ENCODE results near the gene DARS2. TPM values are rescaled to one million over a fixed set of nuclear protein-coding genes. Genes with fewer than 3 reads are reported as not detected.

The DARS2 gene
- polyA plus RNA-seq, 1 donor from 2014 or later: 4.5 TPM

DNA sequence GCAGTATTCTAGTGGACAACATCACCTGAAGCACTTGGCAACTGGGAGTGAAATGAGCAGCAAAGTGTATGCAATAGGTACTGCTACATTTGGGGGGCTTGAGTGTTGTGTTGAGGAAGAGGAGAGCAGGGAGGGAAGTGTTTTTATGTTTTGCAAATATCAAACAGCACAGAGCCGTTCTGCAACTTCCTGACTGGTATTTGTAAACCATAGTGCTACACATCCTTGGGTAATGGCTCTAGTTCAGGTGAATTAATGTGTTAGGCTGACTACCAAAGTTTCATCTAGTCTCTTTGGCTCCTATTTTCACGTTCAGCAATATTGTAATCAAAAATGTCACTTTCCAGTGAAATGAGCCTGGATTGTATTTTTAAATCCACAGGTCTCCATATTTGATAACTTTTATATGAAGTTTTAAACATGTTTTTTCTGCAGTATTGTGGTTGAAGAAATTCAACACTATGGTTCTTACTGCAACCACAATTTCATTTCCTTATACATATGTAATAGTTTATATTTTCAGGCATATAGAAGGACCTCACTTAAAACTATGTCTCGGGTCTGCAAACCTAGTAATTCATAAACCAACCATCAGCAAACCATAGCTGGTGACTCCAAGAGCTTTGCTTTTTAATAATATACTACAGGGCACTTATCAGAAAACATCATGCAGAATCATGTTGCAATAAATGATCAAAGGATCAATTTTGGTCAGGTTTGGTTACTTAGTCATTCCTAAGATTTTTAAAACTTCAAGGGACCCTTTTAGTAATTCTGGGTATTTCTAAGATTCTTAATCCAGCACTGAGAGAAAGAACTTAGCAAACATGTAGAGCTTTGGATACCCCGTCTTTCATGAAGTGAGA, 62.5 kb downstream of the DARS2 start:
- Histone ChIP-seq H3K79me2 (replicated peaks; ENCODE audit: insufficient read depth, low read length) (no peaks in the 10 kb centered on the region), H3K27me3 (ENCODE audit: insufficient read depth, low read depth, low read length) (no peaks in the 10 kb centered on the region), H3K27ac (ENCODE audit: low read length) (no peak overlapping the region), H3K9me2 (ENCODE audit: insufficient read depth, low read length) (no peaks in the 10 kb centered on the region), H4K20me1 (ENCODE audit: insufficient read depth) (no peaks in the 10 kb centered on the region), H3K36me3 (ENCODE audit: insufficient read depth, low read length) (peaks cover 12% of the 10 kb centered on the region), H2AFZ (ENCODE audit: low read depth, low read length) (no peak overlapping the region), H3K4me3 (ENCODE audit: low read length) (no peak overlapping the region), H3K4me2 (ENCODE audit: low read length) (no peak overlapping the region), H3K9me3 (ENCODE audit: low read length) (no peaks in the 10 kb centered on the region), H3F3A (ENCODE audit: insufficient read depth, low read length, poor library complexity, severe bottlenecking) (no peaks in the 10 kb centered on the region), H3K9ac (ENCODE audit: low read length) (no peak overlapping the region)
- TF ChIP-seq SMC3 (conservative IDR thresholded peaks at IDR 0.05; ENCODE audit: poor library complexity): no peak
- no peak for TF ChIP-seq TAF1 (IDR thresholded peaks at IDR 0.05; ENCODE audit: low read depth)
- no peak for TF ChIP-seq POLR2AphosphoS5 (IDR thresholded peaks at IDR 0.05)
- no peak for TF ChIP-seq EZH2 (IDR thresholded peaks at IDR 0.05; ENCODE audit: borderline replicate concordance, insufficient read depth, low read length, poor library complexity, severe bottlenecking)
- no peak for TF ChIP-seq MXI1 (conservative IDR thresholded peaks at IDR 0.05; ENCODE audit: poor library complexity, severe bottlenecking)
- TF ChIP-seq RAD21 (conservative IDR thresholded peaks at IDR 0.05): no peak
- no peak for TF ChIP-seq EP300 (conservative IDR thresholded peaks at IDR 0.05; ENCODE audit: poor library complexity, severe bottlenecking)
- TF ChIP-seq, protein P1, sequence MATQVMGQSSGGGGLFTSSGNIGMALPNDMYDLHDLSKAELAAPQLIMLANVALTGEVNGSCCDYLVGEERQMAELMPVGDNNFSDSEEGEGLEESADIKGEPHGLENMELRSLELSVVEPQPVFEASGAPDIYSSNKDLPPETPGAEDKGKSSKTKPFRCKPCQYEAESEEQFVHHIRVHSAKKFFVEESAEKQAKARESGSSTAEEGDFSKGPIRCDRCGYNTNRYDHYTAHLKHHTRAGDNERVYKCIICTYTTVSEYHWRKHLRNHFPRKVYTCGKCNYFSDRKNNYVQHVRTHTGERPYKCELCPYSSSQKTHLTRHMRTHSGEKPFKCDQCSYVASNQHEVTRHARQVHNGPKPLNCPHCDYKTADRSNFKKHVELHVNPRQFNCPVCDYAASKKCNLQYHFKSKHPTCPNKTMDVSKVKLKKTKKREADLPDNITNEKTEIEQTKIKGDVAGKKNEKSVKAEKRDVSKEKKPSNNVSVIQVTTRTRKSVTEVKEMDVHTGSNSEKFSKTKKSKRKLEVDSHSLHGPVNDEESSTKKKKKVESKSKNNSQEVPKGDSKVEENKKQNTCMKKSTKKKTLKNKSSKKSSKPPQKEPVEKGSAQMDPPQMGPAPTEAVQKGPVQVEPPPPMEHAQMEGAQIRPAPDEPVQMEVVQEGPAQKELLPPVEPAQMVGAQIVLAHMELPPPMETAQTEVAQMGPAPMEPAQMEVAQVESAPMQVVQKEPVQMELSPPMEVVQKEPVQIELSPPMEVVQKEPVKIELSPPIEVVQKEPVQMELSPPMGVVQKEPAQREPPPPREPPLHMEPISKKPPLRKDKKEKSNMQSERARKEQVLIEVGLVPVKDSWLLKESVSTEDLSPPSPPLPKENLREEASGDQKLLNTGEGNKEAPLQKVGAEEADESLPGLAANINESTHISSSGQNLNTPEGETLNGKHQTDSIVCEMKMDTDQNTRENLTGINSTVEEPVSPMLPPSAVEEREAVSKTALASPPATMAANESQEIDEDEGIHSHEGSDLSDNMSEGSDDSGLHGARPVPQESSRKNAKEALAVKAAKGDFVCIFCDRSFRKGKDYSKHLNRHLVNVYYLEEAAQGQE (IDR thresholded peaks at IDR 0.05; ENCODE audit: borderline replicate concordance): no peak
- TF ChIP-seq, protein P2, sequence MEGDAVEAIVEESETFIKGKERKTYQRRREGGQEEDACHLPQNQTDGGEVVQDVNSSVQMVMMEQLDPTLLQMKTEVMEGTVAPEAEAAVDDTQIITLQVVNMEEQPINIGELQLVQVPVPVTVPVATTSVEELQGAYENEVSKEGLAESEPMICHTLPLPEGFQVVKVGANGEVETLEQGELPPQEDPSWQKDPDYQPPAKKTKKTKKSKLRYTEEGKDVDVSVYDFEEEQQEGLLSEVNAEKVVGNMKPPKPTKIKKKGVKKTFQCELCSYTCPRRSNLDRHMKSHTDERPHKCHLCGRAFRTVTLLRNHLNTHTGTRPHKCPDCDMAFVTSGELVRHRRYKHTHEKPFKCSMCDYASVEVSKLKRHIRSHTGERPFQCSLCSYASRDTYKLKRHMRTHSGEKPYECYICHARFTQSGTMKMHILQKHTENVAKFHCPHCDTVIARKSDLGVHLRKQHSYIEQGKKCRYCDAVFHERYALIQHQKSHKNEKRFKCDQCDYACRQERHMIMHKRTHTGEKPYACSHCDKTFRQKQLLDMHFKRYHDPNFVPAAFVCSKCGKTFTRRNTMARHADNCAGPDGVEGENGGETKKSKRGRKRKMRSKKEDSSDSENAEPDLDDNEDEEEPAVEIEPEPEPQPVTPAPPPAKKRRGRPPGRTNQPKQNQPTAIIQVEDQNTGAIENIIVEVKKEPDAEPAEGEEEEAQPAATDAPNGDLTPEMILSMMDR (IDR thresholded peaks at IDR 0.05; ENCODE audit: poor library complexity, severe bottlenecking): no peak

GRCh38 chr1:173887627-173888026, 63.2 kb downstream of the DARS2 start:
- Histone ChIP-seq H4K20me1 (ENCODE audit: insufficient read depth) (no peaks in the 10 kb centered on the region), H3K4me3 (ENCODE audit: low read length) (no peak overlapping the region), H3F3A (ENCODE audit: insufficient read depth, low read length, poor library complexity, severe bottlenecking) (no peaks in the 10 kb centered on the region), H3K9me2 (ENCODE audit: insufficient read depth, low read length) (no peaks in the 10 kb centered on the region), H3K4me2 (ENCODE audit: low read length) (no peak overlapping the region), H3K27ac (ENCODE audit: low read length) (no peak overlapping the region), H3K9me3 (ENCODE audit: low read length) (no peaks in the 10 kb centered on the region), H2AFZ (ENCODE audit: low read depth, low read length) (no peak overlapping the region), H3K27me3 (ENCODE audit: insufficient read depth, low read depth, low read length) (no peaks in the 10 kb centered on the region), H3K79me2 (replicated peaks; ENCODE audit: insufficient read depth, low read length) (no peaks in the 10 kb centered on the region), H3K9ac (ENCODE audit: low read length) (no peak overlapping the region), H3K36me3 (ENCODE audit: insufficient read depth, low read length) (peaks cover 12% of the 10 kb centered on the region)
- TF ChIP-seq EP300 (conservative IDR thresholded peaks at IDR 0.05; ENCODE audit: poor library complexity, severe bottlenecking) (no peak), TAF1 (IDR thresholded peaks at IDR 0.05; ENCODE audit: low read depth) (no peak)
- TF ChIP-seq, protein P1 (IDR thresholded peaks at IDR 0.05; ENCODE audit: borderline replicate concordance): no peak

Data from neural cell (in vitro differentiated cells).